T-helper 2 cell treated with Interferon-gamma antibody and Interleukin-4, amounts not matched to agents 100 ng/mL and 5 ng/mL, for 36 hours (primary cell): ENCODE results near the gene CCDC190. TPM values are rescaled to one million over a fixed set of nuclear protein-coding genes. Genes with fewer than 3 reads are reported as not detected.
"Not testable (repeated sequence)": the region's sequence is repeated elsewhere in the genome, so short reads cannot be mapped to it uniquely, and the experiment has no call there.

Source experiments
- intact Hi-C: fragments of 100-400 bp; cut with micrococcal nuclease; formaldehyde crosslinking; loops from one replicate; pipeline ENCODE4 v1.15.1; 2023
- total RNA-seq: library from RNA; stranded (reverse); gene quantifications from 2 replicates; pipeline ENCODE4 v1.2.3, GENCODE V29; 2022

The CCDC190 gene
- total RNA-seq, 1 donor from 2014 or later: not detected

- intact Hi-C loops: no loop called here
Observed at GRCh38 chr1:162838863-162839262, 22.1 kb downstream of the CCDC190 start.

DNA sequence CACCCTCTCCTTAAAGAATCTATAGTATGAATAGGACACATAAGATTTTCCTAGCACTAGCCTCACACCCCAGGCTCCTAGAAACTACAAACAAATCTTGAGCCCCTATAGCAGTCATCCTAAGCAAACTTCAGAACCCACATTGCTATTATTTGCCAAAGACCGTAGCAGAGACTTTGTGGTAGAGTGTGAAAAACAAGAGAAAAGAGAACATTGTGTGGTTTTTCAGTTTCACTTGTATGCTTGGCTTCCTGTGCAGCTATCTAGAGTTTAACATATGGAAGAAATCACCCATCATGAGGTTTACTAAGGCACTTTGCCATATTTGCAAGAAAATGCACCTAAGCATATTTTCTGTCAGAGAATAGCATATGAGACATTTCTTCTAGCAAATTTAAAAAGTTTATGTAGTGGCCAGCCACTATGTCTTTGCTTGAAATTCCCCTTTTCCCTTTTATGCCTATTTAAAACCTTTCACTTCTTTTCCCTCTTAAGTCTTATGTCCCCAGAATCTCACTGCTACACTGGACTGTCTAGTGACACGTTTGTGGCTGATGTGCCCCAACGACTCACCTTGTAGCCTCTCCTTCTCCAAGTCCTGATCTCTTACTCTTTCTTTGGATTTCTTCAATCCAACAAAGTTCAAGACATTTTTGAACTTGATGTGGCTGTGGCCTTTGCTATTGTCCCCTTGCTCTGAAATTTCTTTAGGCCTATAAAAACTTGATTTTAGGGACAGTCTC lies 25.6 kb downstream of the CCDC190 start:
- intact Hi-C loops: no loop called here

- intact Hi-C loops: no loop called here
Observed at GRCh38 chr1:162832470-162832869, 28.5 kb downstream of the CCDC190 start.

DNA sequence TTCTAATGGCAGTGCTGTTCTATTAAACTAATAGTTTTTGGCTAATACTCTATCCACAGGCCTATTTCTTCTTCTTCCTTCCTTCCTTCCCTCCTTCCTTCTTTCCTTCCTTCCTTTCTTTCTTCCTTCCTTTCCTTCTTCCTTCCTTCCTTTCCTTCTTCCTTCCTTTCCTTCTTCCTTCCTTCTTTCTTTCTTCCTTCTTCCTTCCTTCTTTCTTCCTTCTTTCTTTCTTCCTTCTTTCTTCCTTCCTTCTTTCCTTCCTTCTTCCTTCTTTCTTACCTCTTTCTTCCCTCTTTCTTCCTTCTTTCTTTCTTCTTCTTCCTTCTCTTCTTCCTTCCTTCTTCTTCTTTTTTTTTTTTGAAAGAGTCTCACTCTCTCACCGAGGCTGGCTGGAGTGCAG lies 31.7 kb downstream of the CCDC190 start:
- intact Hi-C loops: no loop called here

DNA sequence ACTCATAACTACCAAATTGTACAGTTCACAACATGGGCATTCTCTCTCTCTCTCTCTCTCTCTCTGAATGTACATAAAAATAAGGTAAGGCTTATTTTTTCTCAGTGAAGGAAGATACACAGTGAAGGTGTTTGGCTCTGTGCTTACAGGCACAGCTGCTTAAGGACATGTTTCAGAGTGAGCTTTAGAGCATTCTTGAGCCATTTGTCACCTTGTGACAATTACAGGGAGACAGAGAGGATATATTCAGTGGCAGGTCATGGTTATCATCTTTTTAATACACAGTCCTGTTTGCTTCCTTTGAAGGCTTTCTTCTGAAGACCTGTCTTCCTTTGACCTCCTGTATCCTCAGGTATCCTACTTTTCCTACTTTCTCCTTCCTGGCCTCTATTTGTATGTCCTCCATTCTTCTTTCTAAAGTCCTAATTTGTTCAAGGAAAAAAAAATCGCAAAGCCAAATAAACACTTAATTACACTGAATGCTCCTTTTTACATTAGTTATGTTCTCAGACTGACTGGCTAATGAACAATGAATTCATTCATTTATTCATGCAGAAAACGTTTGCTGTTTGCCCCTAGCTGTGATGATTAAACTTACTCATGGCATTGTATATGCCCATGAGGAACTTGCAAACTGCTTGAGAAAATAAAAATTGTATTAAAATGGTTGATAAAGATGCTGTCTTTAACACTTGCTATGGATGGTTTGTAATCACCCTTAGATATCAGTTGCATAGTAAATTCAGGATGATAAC lies 37.0 kb downstream of the CCDC190 start:
- intact Hi-C loops: no loop called here

DNA sequence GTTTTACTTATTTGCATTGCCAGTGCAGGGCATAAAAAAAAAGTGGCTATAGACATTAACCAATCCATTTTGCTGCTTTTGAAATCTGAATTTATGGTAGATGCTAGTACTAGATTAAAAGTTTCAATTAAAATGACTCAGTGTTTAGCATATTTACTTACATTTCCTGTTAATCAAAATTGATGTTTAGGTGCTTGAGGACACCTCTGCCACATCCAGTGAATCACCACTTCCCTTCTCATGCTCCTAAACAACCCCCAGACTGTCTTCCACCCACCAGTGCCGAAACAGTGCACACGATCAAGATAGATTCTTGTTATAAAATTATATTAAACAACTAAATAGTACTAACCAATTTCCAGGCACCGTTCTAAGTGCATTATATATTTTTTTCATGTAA lies 37.7 kb downstream of the CCDC190 start:
- intact Hi-C loops: no loop called here

DNA sequence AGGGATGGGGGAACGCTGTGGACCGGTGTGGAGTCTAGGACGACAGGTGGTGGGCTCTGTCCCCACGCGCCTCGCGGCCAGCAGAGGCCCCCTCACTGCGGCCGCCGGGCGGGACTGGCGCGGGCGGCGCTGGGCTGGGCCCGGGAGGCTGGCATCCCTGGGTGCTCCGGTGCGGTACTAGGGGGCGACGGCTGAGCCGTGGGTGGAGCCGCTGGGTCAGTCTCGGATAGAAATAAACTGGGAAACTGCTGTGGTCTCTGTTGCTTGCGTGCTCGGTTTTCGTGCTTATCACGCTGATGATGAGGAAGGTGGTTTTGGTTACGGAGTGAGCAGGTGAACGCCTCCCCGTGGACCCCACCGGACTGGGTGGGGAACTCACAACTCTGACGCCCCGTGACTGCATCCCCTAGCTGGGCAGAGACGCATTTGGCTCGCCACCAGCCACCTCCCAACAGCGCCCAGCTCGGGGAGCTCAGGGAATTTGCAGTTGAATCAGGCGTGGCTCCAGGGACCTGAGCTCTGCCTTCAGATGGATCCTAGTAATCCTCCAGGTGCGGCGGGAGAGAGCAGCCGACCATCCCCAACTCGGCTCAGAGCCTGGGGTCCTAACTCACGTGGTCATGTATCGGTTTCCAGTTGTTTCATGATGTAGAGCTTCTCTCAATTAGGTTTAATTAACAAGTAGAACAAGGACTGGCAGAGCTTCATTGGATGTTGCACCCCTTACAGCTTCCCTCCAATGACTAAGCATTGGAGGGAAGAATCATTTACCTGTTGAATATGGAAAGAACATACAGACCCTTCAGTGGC lies 38.4 kb downstream of the CCDC190 start:
- intact Hi-C loops: no loop called here

DNA sequence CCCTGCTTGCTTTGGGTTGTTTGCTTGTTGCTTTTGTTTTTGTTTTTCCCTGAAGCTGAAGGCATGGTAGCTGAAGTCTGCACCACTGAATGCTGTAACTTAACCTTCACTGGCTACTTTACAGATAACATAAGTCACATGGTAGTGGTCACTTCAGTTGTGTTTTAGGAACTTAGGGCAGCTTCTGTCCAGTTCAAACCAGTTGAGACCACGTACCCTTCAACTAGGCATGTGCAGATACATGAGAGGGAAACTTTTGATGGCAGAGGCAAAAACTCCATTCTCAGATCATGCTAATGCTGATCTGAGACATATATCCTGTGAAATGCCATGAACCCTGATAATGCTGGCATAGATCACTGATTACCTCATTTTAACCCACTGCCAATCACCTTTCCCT lies 42.3 kb downstream of the CCDC190 start:
- intact Hi-C loops: not testable (repeated sequence)

- intact Hi-C loops: not testable (repeated sequence)
Observed at GRCh38 chr1:162818136-162818535, 42.8 kb downstream of the CCDC190 start.

- intact Hi-C loops: not testable (repeated sequence)
Observed at GRCh38 chr1:162812357-162812756, 48.6 kb downstream of the CCDC190 start.

- intact Hi-C loops: not testable (repeated sequence)
Observed at GRCh38 chr1:162807503-162807902, 53.5 kb downstream of the CCDC190 start.

Other genes starting within 250 kb of the CCDC190 start
- 0.11 and 0.16 TPM in 2 replicates for gene DDR2, start 228.7 kb downstream of the CCDC190 start, total RNA-seq
- gene HSD17B7, start 70.5 kb downstream of the CCDC190 start, total RNA-seq: 20.3 and 20.4 TPM in 2 replicates
- gene RGS4, start 208.2 kb upstream of the CCDC190 start, total RNA-seq: not detected in 2 replicates